Activated CD4-positive, alpha-beta T cell treated with anti-CD3 and anti-CD28 coated beads for 1 hour (primary cell): Measurements from ENCODE around the gene SNIP1.
"Not testable (repeated sequence)": the region's sequence is repeated elsewhere in the genome, so short reads cannot be mapped to it uniquely, and the experiment has no call there.

ENCODE experiments used
- DNase-seq: peaks from one replicate; pipeline ENCODE4 v3.0.0-alpha.2; 2020

The SNIP1 gene

GRCh38 chr1:37558411-37558810 is 4.3 kb upstream of the SNIP1 start:
- DNase-seq, result no peak

GRCh38 chr1:37557402-37557801 is 3.3 kb upstream of the SNIP1 start:
- DNase-seq, result no peak

DNA sequence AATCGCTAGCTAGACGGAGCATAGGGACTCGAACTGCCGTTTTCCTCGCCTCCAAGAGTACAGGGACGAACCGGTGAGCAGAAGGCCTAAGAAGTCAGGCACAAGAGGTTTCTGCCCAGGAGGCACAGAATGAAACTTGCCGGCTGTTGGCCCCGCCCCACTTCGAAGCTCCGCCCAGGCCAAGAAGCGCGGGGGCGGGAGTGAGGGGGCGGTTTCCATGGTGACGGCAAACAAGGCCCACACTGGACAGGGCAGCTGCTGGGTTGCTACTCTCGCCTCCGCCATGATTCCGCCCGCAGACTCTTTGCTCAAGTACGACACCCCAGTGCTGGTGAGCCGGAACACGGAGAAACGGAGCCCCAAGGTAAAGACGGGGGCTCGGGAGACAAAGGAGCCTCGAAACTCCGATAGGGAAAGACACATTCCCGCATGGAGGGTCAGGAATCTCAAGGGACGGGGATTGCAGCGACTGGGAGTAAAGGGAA is 2.7 kb upstream of the SNIP1 start, which contains the start of gene DNALI1:
DNALI1 (plus strand) TSS at position 229 of the 485 bp plus-strand sequence; CDS start at position 284, 55 bp downstream.
- no peak for DNase-seq

GRCh38 chr1:37553598-37553926 is 531 bp downstream of the SNIP1 start:
- no peak for DNase-seq

GRCh38 chr1:37549341-37549740 is 4.8 kb downstream of the SNIP1 start:
- no peak for DNase-seq

- DNase-seq, result no peak
Observed at GRCh38 chr1:37545019-37545418, 9.1 kb downstream of the SNIP1 start.

- no peak for DNase-seq
Observed at GRCh38 chr1:37544530-37544929, 9.6 kb downstream of the SNIP1 start.

GRCh38 chr1:37540036-37540785 is 13.9 kb downstream of the SNIP1 start:
- DNase-seq, result no peak

DNA sequence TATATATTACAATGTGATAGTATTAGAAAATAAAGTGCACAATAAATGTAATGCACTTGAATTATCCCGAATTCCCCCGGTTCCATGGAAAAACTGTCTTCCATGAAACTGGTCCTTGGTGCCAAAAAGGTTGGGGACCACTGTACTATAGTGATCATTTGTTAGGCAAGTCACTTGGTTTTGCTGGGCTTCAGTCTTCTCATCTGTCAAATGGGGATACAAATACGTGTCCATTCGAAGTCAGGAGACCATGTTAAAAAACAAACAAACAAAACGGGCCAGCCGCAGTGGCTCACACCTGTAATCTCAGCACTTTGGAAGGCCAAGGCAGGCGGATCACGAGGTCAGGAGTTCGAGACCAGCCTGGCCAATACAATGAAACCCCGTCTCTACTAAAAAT is 14.9 kb downstream of the SNIP1 start:
- not testable (repeated sequence) for DNase-seq

- no peak for DNase-seq
Observed at GRCh38 chr1:37537378-37537777, 16.7 kb downstream of the SNIP1 start.

DNA sequence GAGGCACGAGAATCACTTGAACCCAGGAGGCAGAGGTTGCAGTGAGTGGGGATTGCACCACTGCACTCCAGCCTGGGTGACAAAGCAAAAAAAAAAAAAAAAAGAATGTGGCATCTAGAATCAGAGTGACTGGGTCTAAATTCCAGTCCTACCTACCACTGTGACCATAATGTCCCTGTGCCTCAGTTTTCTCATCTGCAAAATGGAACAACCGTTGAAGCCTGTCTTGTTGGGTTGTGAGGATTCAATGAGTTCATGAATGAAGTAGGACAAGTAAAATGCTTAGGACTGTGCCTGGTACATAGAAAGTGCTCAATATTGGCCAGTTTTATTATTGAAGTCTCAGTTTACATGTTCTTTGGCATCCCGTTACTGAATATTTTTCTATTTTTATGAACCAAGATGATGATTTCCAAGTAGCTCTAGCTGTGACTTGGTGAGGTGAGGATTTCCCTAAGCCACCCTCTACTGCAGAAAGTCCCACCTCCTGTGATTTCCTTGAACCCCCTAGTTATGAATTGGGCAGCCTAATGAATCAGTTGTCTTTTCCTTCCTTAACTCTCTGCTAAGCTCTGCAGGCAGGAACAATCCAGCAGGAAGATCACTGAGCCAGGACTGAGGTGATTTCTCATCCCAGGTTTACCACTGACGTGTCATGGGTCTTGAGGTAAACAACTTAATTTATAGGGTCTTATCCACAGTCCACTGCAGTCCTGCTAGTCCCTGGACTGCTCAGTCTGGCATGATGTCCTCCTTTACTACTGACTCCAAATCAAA is 20.6 kb downstream of the SNIP1 start:
- DNase-seq, result no peak

DNA sequence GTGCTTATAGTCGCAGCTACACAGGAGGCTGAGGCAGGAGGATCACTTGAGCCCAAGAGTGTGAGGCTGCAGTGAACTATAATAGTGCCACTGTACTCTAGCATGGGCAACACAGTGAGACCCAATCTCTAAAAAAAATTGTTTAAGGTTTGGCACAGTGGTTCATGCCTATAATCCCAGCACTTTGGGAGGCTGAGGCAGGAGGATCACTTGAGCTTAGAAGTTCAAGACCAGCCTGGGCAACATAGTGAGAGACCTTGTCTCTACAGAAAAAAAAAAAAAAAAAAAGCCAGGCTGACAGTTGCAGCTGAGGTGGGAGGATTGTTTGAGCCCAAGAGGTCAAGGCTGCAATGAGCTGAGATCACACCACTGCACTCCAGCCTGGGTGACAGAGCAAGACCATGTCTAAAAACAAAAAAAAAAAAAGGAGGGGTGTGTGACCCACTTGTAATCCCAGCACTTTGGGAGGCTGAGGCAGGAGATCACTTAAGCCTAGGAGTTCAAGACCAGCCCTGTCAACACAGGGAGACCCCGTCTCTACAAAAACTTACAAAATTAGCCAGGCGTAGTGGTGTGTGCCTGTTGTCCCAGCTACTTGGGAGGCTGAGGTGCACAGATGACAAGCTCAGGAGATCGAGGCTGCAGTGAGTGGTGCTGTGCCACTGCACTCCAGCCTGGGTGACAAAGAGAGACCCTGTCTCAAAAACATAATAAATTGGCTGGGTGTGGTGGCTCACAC is 21.5 kb downstream of the SNIP1 start:
- not testable (repeated sequence) for DNase-seq

GRCh38 chr1:37529888-37530287 is 24.2 kb downstream of the SNIP1 start:
- DNase-seq, result not testable (repeated sequence)

- DNase-seq, result no peak
Observed at GRCh38 chr1:37519613-37520012, 34.5 kb downstream of the SNIP1 start.

- DNase-seq, result not testable (repeated sequence)
Observed at GRCh38 chr1:37518929-37519328, 35.2 kb downstream of the SNIP1 start.

DNA sequence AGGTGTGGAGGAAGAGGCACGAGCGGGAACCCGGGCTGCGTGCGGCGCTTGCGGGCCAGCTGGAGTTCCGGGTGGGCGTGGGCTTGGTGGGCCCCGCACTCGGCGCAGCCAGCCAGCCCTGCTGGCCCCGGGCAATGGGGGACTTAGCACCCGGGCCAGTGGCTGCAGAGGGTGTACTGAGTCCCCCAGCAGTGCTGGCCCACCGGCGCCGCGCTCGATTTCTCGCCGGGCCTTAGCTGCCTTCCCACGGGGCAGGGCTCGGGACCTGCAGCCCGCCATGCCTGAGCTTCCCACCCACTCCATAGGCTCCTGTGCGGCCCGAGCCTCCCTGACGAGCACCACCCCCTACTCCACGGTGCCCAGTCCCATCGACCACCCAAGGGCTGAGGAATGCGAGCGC is 35.9 kb downstream of the SNIP1 start:
- not testable (repeated sequence) for DNase-seq

DNA sequence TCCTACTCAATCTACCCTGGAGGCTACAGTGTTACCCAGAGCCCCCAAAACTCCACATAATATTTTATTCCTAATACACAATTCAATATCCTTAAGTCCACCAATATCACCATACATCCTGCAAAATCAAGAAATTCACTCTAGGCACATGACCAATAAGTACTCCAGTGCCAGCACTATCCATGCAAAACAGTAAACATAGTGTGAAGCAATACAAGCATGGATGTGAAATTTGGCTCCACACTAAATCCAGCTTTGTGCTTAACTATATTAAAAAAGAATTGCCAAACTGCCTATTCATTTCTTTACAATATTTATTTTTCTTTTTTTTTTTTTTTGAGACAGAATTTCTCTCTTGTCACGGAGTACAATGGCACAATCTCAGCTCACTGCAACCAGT is 36.5 kb downstream of the SNIP1 start:
- no peak for DNase-seq

- no peak for DNase-seq
Observed at GRCh38 chr1:37515185-37516034, 38.7 kb downstream of the SNIP1 start.

GRCh38 chr1:37514350-37515184 is 39.5 kb downstream of the SNIP1 start, which contains the start of gene MEAF6:
MEAF6 (minus strand) TSS chr1:37514766; CDS start chr1:37514746, 20 bp downstream.
- peak; percentile 74 for DNase-seq

DNA sequence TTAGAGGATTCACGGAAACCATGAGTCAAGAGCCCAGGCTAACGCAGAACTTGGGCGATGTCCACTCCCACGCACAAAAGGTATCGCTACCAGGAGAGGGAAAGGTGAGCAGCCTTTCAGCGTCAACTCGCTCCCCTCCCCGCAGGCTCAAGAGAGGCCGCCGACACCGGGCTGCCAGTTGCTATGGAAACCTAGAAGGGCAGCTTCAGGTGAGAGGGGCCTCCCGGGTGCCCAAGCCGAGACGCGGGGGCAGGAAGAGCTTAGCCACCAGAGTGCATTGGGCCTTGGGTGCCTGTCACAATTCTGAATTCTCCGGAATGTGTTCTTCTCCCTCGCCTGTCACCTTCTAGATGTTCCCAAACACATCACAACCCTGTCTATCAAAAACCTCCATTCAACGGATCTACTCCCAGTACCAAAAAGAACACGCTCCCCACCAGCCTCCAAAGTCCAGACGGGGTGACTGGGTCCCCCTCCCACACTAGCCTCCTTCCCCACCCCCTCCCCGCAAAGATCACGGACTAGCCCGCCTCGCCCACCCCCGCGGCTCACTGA is 40.2 kb downstream of the SNIP1 start:
- DNase-seq, result peak; percentile 20

GRCh38 chr1:37509181-37509580 is 44.9 kb downstream of the SNIP1 start:
- DNase-seq, result no peak
